Coronary artery (tissue), 2 donors: Measurements from ENCODE around the gene SLC6A1.

Source experiments
- DNase-seq: peaks from one replicate; pipeline ENCODE4 v3.0.0-alpha.2; 2017; ENCODE audit warnings: low spot score
- H3K27ac ChIP-seq, 2 donors: fragments of 200-600 bp; sonication (generic); one replicate each; pipeline ENCODE4 v1.5.1; 2016 to 2019
- H3K4me3 ChIP-seq: fragments of 200-600 bp; sonication (generic); 2 replicates; pipeline ENCODE4 v1.5.1; 2016; ENCODE audit warnings: mild to moderate bottlenecking, moderate library complexity
- CTCF ChIP-seq: fragments of 200-600 bp; sonication (generic); IDR thresholded peaks from one replicate; pipeline ENCODE4 v1.5.1; 2019; ENCODE audit warnings: antibody characterized with exemption

SLC6A1 gene

DNA sequence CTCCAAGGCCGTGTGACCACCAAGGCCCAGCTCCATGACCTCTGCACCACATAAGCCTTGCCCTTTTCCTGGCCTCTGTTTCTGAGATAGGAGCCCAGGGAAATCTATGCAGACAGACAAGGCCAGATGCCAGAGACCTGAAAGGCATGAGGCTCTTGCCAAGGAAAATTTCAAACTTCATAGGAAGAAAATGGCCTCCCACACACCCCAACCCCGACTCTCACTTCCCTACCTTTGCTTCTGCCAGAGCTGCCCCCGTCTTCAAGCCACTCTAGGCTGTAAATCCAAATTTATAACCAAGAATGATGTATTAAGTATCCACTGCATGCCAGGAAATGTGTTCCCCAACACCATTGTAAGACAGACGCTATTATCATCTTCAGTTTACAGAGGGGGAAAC, 96.3 kb downstream of the SLC6A1 start:
- no peak for TF ChIP-seq CTCF
- no peak for DNase-seq
- no peak overlapping the region for H3K4me3 ChIP-seq
- no peak overlapping the region for H3K27ac ChIP-seq
